GM18511 (cell line): Measurements from ENCODE around the gene RUFY3.
"Not testable (repeated sequence)": the region's sequence is repeated elsewhere in the genome, so short reads cannot be mapped to it uniquely, and the experiment has no call there.

Experiments
- ATAC-seq: cut with Tn5 transposase; IDR thresholded peaks from one replicate; pipeline ENCODE4 v1.9.1; 2021; ENCODE audit warnings: mild to moderate bottlenecking, moderate library complexity; ENCODE audit not compliant: unreplicated experiment

The RUFY3 gene

GRCh38 chr4:70705183-70706043, 16.4 kb upstream of the RUFY3 start:
- ATAC-seq, result peak; percentile 61

DNA sequence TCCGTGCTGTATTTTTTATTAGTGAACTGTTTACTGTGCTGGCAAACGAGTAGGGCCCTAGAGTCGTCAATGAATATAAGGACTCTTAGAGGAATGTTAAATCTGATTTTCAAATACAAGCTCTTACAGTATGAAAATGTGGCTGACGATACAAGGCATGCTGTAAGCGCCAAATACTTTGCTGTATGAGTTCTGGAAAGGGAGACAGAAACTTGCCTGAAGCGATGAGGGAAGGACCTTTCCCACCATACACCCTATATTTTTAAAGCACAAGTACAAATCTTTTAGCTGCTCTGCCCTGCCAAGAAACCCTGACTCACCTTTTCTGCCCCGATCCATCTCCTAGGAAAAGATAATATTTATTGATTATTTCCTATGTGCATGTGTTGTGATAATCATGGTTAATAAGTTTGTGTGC, 15.7 kb upstream of the RUFY3 start:
- no peak for ATAC-seq

- ATAC-seq, result no peak
Measured at GRCh38 chr4:70706516-70706915, 15.2 kb upstream of the RUFY3 start.

DNA sequence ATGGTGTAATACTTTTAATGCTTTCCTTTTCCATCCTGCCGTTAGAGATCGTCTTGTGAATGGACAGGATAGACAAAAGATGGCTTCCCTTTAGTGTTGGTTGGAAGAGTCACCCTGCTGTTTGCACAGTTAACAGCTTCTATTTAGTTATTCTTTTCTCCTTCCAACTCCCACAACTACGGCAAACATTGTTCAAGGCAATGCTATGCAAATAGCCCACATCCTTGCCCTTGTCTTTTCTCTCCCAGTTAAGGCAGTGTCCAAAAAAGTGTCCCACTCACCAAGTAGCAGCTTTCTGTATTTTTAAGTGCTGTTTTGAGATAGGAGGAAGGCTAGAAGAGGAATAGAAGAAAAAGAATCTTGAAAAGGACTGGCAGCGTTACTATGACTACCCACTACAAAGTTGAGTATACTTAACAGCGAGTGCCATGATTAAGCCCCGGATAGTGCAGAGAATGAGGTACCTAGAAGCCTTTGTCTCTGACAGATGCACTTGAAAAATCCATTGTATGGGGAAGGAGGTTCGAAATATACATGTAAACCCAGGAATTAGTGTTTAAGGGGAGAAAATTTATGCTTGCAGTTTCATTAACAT, 12.1 kb upstream of the RUFY3 start:
- no peak for ATAC-seq

DNA sequence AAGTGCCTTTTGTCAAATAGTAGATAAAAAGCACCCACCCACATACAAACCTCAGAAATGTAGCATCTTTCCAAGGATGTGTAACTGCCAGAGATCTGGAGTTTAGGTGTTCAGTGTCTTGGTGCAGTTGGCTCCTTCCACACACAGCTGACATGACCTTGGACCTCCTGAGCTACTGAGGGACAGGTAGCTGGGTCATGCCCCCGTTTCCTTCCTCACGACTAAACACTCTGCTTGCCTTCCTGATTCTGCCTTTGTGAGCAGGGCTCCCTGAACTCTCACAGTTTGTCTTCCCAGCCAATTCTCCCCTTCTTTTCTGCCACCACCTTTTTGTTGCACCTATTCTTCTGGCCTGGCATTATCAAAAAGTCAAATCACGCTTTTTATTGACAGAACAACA, 10.2 kb upstream of the RUFY3 start:
- no peak for ATAC-seq

DNA sequence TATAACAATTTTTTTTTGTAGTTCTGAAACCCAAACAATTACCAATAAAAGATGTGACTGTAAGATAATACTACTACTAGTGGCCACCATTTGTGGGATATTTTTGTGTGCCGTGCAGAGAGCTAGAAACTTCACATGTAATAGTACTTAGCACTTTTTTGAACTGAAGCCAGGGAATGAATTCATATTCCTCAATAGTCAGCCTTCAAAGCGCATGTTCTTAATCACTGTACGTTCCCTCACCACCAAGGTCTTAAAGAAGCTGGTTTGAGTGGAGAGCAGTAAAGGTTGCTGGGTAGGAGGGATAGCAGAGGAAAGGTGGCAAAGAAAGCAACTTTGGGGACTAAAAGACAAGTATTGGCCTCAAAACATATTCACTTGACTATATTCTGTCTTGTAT, 9.6 kb upstream of the RUFY3 start:
- ATAC-seq, result no peak

GRCh38 chr4:70712604-70713452, 8.9 kb upstream of the RUFY3 start:
- ATAC-seq, result peak; percentile 2

DNA sequence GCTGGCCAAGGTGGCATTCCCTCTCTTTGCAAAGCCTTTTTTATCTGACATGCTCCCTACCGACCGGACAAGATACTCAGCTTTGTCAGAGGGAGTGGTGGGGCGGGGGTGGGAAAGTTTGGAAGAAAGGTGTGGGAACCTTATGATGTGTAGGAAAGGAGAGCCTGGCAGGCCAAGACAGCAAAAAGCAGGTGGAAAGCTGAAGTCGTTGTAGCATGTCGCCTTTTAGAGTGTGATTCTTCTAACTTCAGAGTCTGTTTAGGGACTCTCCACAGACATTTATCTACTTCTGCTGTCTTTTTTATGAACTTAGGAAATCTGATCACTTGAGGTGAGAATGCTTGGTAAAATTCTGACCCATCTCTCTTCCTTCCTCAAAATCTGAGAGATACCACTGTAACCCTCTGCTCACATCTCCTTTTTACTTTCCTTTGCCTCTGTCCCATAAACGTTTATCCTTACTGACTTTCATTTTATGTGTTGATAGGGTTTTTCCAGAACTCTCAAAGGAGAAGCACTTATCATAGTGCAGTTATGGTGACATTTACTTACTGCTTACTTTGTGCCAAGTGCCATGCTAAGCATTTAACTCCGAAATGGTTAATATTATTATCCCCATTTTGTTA, 8.2 kb upstream of the RUFY3 start:
- peak; percentile 38 for ATAC-seq

DNA sequence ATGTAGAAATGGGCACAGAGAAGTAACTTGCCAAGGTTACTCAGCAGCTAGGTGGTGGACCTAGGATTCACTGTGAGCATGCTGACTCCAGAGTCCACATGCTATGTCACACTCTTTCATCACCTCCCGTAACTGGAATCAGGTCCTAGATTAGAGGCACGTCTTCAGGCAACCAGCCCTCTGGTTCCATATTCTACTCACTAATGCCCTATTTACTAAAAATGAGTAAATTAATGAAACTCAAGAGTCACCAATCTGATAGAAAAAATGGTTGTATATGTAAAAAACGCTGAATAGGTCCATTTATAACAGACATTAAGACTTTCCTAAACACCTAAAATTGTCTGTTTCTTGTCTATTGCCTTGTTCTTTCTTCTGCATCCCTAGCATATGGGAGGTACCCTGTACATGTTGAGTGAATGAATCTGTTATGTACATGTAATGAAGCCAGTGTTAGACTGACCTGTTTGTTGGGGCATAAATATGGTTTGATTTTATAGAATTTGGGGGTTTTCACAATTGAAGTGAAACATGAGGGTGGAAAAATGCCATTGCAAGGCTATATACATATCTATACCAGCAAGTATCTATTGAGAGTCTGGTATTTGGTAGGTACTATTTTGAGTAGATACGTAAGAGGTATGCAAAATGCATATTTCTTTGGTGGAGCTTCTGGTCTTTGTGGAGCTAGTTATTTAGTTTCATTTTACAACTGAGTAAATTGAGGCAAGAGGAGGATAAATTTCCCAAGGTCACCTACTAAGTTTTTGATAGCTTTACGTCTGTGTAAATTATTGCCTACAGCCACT, 7.5 kb upstream of the RUFY3 start:
- peak; percentile 62 for ATAC-seq

DNA sequence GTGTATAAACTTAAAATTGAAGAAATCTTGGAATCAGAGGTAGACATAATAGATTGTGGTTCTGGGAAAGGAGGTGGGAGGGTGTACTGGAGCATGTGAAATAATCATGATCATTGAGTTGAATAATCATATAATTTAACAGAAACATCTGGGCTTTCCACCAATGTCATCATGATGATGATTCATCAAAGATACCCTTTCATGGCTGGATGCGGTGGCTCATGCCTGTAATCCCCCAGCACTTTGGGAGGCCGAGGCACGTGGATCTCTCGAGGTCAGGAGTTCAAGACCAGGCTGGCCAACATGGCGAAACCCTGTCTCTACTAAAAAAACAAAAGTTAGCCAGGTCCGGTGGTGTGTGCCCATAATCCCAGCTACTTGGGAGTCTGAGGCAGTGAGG, 6.7 kb upstream of the RUFY3 start:
- peak; percentile 22 for ATAC-seq

- ATAC-seq, result no peak
Measured at GRCh38 chr4:70718811-70719604, 2.8 kb upstream of the RUFY3 start.

DNA sequence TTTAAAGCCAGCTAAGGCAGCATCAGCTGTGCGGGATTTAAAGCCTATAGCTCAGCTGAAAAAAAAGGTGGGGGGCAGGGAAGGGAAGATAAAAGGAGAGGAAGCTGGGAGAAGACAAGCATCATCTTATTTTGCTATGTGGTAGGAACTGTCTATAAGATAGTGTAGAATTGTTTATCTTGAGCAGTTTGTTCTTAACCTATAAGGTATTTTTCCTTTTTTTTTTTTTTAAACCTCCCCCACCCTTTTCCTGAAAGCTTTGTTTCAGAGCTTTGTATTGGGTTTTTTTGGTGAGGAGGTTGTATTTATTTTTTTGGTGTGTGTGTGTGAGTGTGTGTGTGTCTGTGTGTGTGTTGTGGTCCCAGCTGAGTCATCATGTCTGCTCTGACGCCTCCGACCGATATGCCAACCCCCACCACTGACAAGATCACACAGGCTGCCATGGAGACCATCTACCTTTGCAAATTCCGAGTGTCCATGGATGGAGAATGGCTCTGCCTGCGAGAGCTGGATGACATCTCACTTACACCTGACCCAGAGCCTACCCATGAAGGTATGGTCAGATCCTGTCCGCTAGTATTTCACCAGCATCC, 531 bp downstream of the RUFY3 start:
- ATAC-seq, result no peak

GRCh38 chr4:70724463-70724862, 2.7 kb downstream of the RUFY3 start:
- ATAC-seq, result no peak

DNA sequence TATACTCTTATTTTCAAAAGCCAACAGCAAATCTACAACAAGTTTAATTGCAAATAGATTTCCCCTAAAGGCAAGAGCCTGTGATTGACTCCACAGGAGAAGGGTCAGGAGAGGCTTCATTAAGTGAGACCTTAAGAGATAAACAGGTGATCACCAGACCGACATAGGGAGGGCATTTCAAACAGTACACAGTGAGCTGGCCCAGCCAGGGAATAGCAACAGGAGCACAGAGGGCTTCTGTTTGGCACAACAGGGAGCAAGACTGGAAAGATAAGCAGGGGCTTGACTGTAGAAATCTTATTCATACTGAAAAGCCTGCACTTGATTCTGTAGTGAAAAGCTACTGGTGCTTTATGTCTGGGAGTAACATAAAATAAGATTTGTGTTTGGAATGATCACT, 3.9 kb downstream of the RUFY3 start:
- no peak for ATAC-seq

DNA sequence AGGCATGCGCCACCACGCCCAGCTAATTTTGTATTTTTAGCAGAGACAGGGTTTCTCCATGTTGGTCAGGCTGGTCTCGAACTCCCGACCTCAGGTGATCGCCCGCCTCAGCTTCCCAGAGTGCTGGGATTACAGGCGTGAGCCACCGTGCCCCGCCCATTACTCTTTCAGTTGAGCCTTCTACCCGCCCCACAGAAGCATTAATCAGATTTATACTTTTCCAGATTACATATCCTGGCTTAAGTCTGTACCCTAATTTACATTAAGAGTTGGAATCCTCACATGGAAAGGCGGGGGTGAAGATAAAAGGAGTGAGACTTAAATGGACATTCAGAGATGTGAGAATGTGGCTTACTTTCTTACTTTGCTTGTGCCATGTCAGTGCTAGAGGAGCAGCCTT, 4.8 kb downstream of the RUFY3 start:
- not testable (repeated sequence) for ATAC-seq

- no peak for ATAC-seq
Measured at GRCh38 chr4:70728091-70728490, 6.3 kb downstream of the RUFY3 start.

- ATAC-seq, result not testable (repeated sequence)
Measured at GRCh38 chr4:70732878-70733277, 11.1 kb downstream of the RUFY3 start.

DNA sequence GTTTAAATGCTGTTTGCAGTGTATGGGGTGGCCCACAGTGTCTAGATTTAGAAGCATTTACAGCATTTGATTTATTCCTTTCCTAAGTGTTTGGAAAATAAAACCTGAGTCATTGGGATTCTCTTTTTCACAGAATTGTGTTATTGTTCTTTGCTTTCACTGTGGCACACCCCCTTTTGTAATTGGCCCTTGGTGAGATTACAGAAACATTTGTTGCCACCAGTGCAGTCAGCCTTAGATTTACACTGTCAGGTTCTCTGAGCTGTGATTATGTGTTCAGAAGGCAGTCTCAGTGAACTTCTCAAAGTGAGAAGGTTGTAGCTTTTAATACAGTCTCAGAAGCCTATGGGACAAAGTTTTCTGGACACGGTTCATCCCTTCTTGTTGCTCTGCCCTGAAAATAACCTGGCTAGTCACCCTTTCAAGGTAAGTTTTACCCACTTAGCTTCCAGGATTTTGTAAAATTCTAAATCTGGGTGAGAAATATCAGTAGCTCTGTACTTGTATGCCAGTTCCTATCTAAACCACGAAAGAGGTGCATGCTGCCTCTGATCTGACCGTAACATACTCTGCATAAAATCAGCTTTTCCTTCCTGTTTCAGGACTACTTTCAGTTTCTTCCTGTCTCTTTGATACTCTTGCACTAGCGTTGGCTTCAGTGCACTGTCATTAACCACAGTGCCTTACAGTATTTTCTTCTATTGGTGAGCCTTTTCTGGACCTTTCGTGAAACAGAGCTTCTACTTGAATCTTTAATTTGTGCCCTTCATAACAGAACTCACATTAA, 12.6 kb downstream of the RUFY3 start:
- peak; percentile 90 for ATAC-seq
